K562 (cell line): ENCODE data around the gene TSC22D2. TPM values are rescaled to one million over a fixed set of nuclear protein-coding genes. Genes with fewer than 3 reads are reported as not detected.

Source experiments
- CEBPG ChIP-seq, 3 experiments: fragments of 200-800 bp in 1 of 3; sonication (Bioruptor generic) in 1 of 3; sonication (generic) in 1 of 3; formaldehyde crosslinking in 1 of 3; IDR thresholded peaks in 2 of 3; conservative IDR thresholded peaks in 1 of 3; 2 replicates each; pipeline versions ENCODE4 v1.6.1 to v1.8.0; 2016 to 2022; ENCODE audit warnings: missing compliant biosample characterization in 2 of 3, missing genetic modification characterization in 2 of 3, mild to moderate bottlenecking in 1 of 3, missing genetic modification reagents in 1 of 3
- FOXJ3 ChIP-seq: sonication (generic); formaldehyde crosslinking; IDR thresholded peaks from 2 replicates; pipeline ENCODE4 v1.4.0; 2020; ENCODE audit warnings: mild to moderate bottlenecking, missing genetic modification reagents
- RBBP5 ChIP-seq: fragments of 200-600 bp; sonication (generic); IDR thresholded peaks from 2 replicates; pipeline ENCODE4 v1.6.1; 2012; ENCODE audit warnings: borderline replicate concordance, mild to moderate bottlenecking, low read length, control low read depth, inconsistent platforms; ENCODE audit not compliant: insufficient read depth, poor library complexity, severe bottlenecking
- ZNF318 ChIP-seq, 2 experiments: fragments of 450-650 bp; IDR thresholded peaks; 2 replicates each; pipeline ENCODE4 v1.6.1; 2016; ENCODE audit warnings: mild to moderate bottlenecking in 2 of 2, borderline replicate concordance in 1 of 2, low read depth in 1 of 2, moderate library complexity in 1 of 2
- polyA plus RNA-seq, 8 experiments: library from polyadenylated mRNA; depleted of rRNA in 4 of 8; stranded (reverse) in 5 of 8; unstranded in 3 of 8; fragments of >200 nt; fragmentation: Nextera tagmentation in 2 of 8; fragmentation: Illumina TruSeq in 1 of 8; extraction: Ambion mirVana in 2 of 8; extraction: Trizol in 1 of 8; gene quantifications; 2 replicates each; pipeline versions ENCODE4 v1.2.1 to v1.2.3, GENCODE V29; 2011 to 2014; ENCODE audit warnings: inconsistent platforms in 1 of 8, missing spikeins in 1 of 8
- total RNA-seq, 7 experiments: library from RNA; depleted of rRNA in 6 of 7; stranded (reverse); fragments of >200 nt in 6 of 7; fragmentation: Illumina TruSeq in 2 of 7; extraction: Trizol in 2 of 7; gene quantifications; 2 replicates each; pipeline versions ENCODE4 v1.2.1 to v1.2.3, GENCODE V29; 2011 to 2021; ENCODE audit warnings: low replicate concordance in 1 of 7
- TF ChIP-seq, protein P1 (sequence below): fragments of 250-450 bp; sonication (Bioruptor Pico); IDR thresholded peaks from 2 replicates; pipeline ENCODE4 v1.8.0; 2022; ENCODE audit warnings: inconsistent platforms

Gene TSC22D2
- total and polyA plus RNA-seq, 9 of the 15 experiments (the other 6 are each of a cell fraction or from before 2014, with no cell fraction given) = 5.5 to 44.0 (median 19.3) TPM

DNA sequence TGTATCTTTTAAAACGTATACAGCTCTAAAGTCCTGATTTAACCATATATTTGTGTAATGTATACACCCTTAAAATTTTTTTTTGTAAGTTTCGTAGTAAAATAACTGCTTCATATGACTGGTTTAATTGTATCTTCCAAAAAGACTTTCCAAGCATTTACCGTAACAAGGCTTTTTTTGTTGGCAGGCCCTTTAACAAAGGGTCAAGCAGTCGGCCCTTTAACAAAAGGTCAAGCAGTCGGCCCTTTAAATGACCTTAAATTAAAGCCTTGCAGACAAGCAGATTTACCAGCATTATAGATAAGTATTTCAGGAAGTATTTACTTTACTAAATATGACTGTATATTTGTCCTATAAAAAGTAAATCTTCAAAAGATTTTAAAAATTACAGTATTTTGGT, 28.1 kb downstream of the TSC22D2 start (continued):
- TF ChIP-seq ZNF318 (IDR thresholded peaks at IDR 0.05; ENCODE audit: borderline replicate concordance in 1 of 2, low read depth in 1 of 2) (no peak), CEBPG (CRISPR knock-in tag; IDR thresholded peaks at IDR 0.05) (no peak), CEBPG (tag; conservative IDR thresholded peaks at IDR 0.05 in 1 of 2, IDR thresholded peaks at IDR 0.05 in 1 of 2) (no peak), RBBP5 (no peak), FOXJ3 (no peak)
- TF ChIP-seq, protein P1, sequence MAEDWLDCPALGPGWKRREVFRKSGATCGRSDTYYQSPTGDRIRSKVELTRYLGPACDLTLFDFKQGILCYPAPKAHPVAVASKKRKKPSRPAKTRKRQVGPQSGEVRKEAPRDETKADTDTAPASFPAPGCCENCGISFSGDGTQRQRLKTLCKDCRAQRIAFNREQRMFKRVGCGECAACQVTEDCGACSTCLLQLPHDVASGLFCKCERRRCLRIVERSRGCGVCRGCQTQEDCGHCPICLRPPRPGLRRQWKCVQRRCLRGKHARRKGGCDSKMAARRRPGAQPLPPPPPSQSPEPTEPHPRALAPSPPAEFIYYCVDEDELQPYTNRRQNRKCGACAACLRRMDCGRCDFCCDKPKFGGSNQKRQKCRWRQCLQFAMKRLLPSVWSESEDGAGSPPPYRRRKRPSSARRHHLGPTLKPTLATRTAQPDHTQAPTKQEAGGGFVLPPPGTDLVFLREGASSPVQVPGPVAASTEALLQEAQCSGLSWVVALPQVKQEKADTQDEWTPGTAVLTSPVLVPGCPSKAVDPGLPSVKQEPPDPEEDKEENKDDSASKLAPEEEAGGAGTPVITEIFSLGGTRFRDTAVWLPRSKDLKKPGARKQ (CRISPR knock-in tag) = no peak
- TF ChIP-seq, all 486 proteins: peak for 0
